OCI-LY7 (cell line): Measurements from ENCODE around the gene ZBTB16. TPM values are rescaled to one million over a fixed set of nuclear protein-coding genes. Genes with fewer than 3 reads are reported as not detected.

Experiments
- BruUV-seq: library from RNA; stranded (reverse); fragments of 400-500 nt; replicated peaks from 2 replicates; lab custom pipeline; 2021; lab: Mats Ljungman, UMichigan
- CTCF ChIA-PET: fragments of 300-600 bp; sonication (Branson Sonifier 250); formaldehyde crosslinking; loops from one replicate; lab custom pipeline; 2022; ENCODE audit warnings: antibody characterized with exemption; ENCODE audit not compliant: unreplicated experiment; lab: Charles Lee
- POLR2A ChIA-PET: fragments of 300-600 bp; sonication (Branson Sonifier 250); formaldehyde crosslinking; loops from one replicate; lab custom pipeline; 2022; ENCODE audit warnings: antibody characterized with exemption; lab: Charles Lee
- DNase-seq: peaks from one replicate; pipeline ENCODE4 v3.0.0-alpha.2; 2015; ENCODE audit warnings: low spot score
- H2AFZ ChIP-seq: fragments of 200-600 bp; sonication (generic), shearing (Covaris generic); 2 replicates; pipeline ENCODE4 v1.6.1; 2014; ENCODE audit warnings: mild to moderate bottlenecking, antibody characterized with exemption, low read length, moderate library complexity
- H3K27ac ChIP-seq: fragments of 200-600 bp; sonication (generic); 2 replicates; pipeline ENCODE4 v1.5.1; 2014; ENCODE audit warnings: mixed run types, low read depth, mild to moderate bottlenecking, moderate library complexity, low read length, inconsistent platforms; ENCODE audit not compliant: poor library complexity, severe bottlenecking
- H3K36me3 ChIP-seq: fragments of 200-600 bp; sonication (generic); 2 replicates; pipeline ENCODE4 v1.6.1; 2014; ENCODE audit warnings: mild to moderate bottlenecking, antibody characterized with exemption, low read length, moderate library complexity, mixed read lengths; ENCODE audit not compliant: insufficient read depth
- H3K4me1 ChIP-seq: fragments of 200-600 bp; sonication (generic); 2 replicates; pipeline ENCODE4 v1.5.1; 2014; ENCODE audit warnings: mild to moderate bottlenecking, low read length; ENCODE audit not compliant: insufficient read depth, poor library complexity, severe bottlenecking
- H3K4me2 ChIP-seq: fragments of 200-600 bp; sonication (generic); 2 replicates; pipeline ENCODE4 v1.6.1; 2014; ENCODE audit warnings: mild to moderate bottlenecking, low read length
- H3K4me3 ChIP-seq: fragments of 200-600 bp; sonication (generic); 2 replicates; pipeline ENCODE4 v1.5.1; 2014; ENCODE audit warnings: mild to moderate bottlenecking, low read depth, low read length; ENCODE audit not compliant: poor library complexity, severe bottlenecking
- H3K79me2 ChIP-seq: fragments of 200-600 bp; sonication (generic); 2 replicates; pipeline ENCODE4 v1.6.1; 2016; ENCODE audit warnings: low read depth, mild to moderate bottlenecking, low read length, moderate library complexity, mixed read lengths; ENCODE audit not compliant: insufficient read depth
- H3K9me2 ChIP-seq: fragments of 200-600 bp; sonication (generic); 2 replicates; pipeline ENCODE4 v1.6.1; 2016; ENCODE audit warnings: mild to moderate bottlenecking, low read length, mixed read lengths; ENCODE audit not compliant: insufficient read depth
- H3K9me3 ChIP-seq: fragments of 200-600 bp; sonication (generic); 2 replicates; pipeline ENCODE4 v1.6.1; 2014; ENCODE audit warnings: mild to moderate bottlenecking, mixed run types, low read length, mixed read lengths
- H4K20me1 ChIP-seq: fragments of 200-600 bp; sonication (generic); 2 replicates; pipeline ENCODE4 v1.6.1; 2014; ENCODE audit warnings: mild to moderate bottlenecking, antibody characterized with exemption, low read length, moderate library complexity, mixed read lengths; ENCODE audit not compliant: insufficient read depth
- CTCF ChIP-seq: fragments of 200-600 bp; sonication (generic); conservative IDR thresholded peaks from 2 replicates; pipeline ENCODE4 v1.5.1; 2014; ENCODE audit warnings: mild to moderate bottlenecking, antibody characterized with exemption, low read length, moderate library complexity, mixed read lengths
- EZH2phosphoT487 ChIP-seq: fragments of 200-600 bp; sonication (generic); IDR thresholded peaks from 2 replicates; pipeline ENCODE4 v1.6.1; 2018; ENCODE audit warnings: low read depth, borderline replicate concordance, mild to moderate bottlenecking, mixed run types, antibody characterized with exemption, low read length, moderate library complexity, mixed read lengths
- intact Hi-C: fragments of 100-400 bp; cut with micrococcal nuclease; formaldehyde crosslinking; loops from one replicate; pipeline ENCODE4 v1.10.0; 2022; ENCODE audit not compliant: unreplicated experiment
- total RNA-seq, 2 experiments: library from RNA; depleted of rRNA in 1 of 2; stranded (reverse); fragments of >200 nt in 1 of 2; shearing (Covaris generic) in 1 of 2; gene quantifications; 2 replicates each; pipeline ENCODE4 v1.2.3, GENCODE V29; 2014 to 2022

Gene ZBTB16
- total RNA-seq, 2 experiments from 2014 or later: not detected

- Histone ChIP-seq H3K9me3 (no peaks in the 10 kb centered on the region), H3K27ac (no peak overlapping the region), H2AFZ (no peak overlapping the region), H3K4me1 (no peaks in the 10 kb centered on the region), H3K9me2 (no peaks in the 10 kb centered on the region), H4K20me1 (no peaks in the 10 kb centered on the region), H3K79me2 (no peaks in the 10 kb centered on the region), H3K4me3 (no peak overlapping the region), H3K4me2 (no peak overlapping the region), H3K36me3 (no peaks in the 10 kb centered on the region)
- no peak for DNase-seq
- POLR2A ChIA-PET: interaction anchor here (0.7 kb wide), 1 partner anchor 562 kb away, joined by 3 read pairs; no protein-coding TSS in a partner anchor
- no TSS peak for BruUV-seq
- intact Hi-C loops: no loop called here
- no peak for TF ChIP-seq EZH2phosphoT487
- no peak for TF ChIP-seq CTCF
- CTCF ChIA-PET: no interaction called here
These were observed 17.3 kb upstream of the ZBTB16 start for GRCh38 chr11:114042234-114042633.

- H3K9me2 ChIP-seq: no peaks in the 10 kb centered on the region
- no peaks in the 10 kb centered on the region for H3K4me1 ChIP-seq
- BruUV-seq: no TSS peak
- intact Hi-C loops: no loop called here
- no peaks in the 10 kb centered on the region for H4K20me1 ChIP-seq
- ChIA-PET POLR2A (no interaction called here), CTCF (no interaction called here)
- H3K36me3 ChIP-seq: no peaks in the 10 kb centered on the region
- TF ChIP-seq CTCF (no peak), EZH2phosphoT487 (no peak)
- no peak for DNase-seq
- no peak overlapping the region for H3K27ac ChIP-seq
- H3K4me2 ChIP-seq: no peak overlapping the region
- no peak overlapping the region for H3K4me3 ChIP-seq
- no peaks in the 10 kb centered on the region for H3K9me3 ChIP-seq
- no peak overlapping the region for H2AFZ ChIP-seq
- no peaks in the 10 kb centered on the region for H3K79me2 ChIP-seq
These were observed 15.3 kb upstream of the ZBTB16 start for GRCh38 chr11:114044042-114044871.

- Histone ChIP-seq H3K36me3 (no peaks in the 10 kb centered on the region), H3K27ac (no peak overlapping the region), H3K4me1 (no peaks in the 10 kb centered on the region), H3K4me2 (no peak overlapping the region), H3K79me2 (no peaks in the 10 kb centered on the region), H2AFZ (no peak overlapping the region), H3K9me2 (no peaks in the 10 kb centered on the region), H3K9me3 (no peaks in the 10 kb centered on the region), H3K4me3 (no peak overlapping the region), H4K20me1 (no peaks in the 10 kb centered on the region)
- ChIA-PET POLR2A (no interaction called here), CTCF (no interaction called here)
- DNase-seq: no peak
- intact Hi-C loops: no loop called here
- no TSS peak for BruUV-seq
- no peak for TF ChIP-seq EZH2phosphoT487
- no peak for TF ChIP-seq CTCF
These were observed 12.2 kb upstream of the ZBTB16 start for GRCh38 chr11:114047327-114047726.
